NCI-H446 treated with DMSO at 0.1 percent for 48 hours (cell line): ENCODE data around the gene TMPRSS9.
"Not testable (repeated sequence)": the region's sequence is repeated elsewhere in the genome, so short reads cannot be mapped to it uniquely, and the experiment has no call there.

Experiments used
- DNase-seq: peaks from one replicate; lab custom pipeline; 2025; lab: John Stamatoyannopoulos, UW

Gene TMPRSS9

DNA sequence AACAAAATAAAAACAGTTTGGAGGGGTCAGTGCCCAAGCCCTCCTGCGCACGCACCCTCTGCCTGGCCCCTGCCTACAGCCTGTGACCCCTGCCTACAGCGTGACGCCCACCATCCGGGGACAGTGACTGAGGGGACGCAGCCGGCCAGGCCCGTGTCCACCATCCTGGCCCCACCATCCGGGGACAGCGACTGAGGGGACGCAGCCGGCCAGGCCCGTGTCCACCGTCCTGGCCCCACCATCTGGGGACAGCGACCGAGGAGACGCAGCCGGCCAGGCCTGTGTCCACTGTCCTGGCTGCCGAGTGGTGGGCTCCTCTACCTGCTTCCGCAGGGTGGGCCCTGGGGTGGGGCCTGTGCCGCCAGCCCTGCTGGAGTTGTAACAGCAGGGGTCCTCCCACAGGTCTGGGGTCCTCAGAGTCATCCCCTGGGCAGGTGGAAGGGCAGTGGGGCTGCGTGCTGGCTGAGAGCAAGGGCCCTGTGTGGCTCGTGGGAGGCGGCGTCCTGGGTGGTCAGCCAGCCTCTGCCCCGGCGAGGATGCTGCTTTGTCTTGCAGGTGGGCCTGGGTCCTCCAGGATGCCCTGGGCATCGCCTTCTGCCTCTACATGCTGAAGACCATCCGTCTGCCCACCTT, 17.3 kb upstream of the TMPRSS9 start:
- DNase-seq: no peak

DNA sequence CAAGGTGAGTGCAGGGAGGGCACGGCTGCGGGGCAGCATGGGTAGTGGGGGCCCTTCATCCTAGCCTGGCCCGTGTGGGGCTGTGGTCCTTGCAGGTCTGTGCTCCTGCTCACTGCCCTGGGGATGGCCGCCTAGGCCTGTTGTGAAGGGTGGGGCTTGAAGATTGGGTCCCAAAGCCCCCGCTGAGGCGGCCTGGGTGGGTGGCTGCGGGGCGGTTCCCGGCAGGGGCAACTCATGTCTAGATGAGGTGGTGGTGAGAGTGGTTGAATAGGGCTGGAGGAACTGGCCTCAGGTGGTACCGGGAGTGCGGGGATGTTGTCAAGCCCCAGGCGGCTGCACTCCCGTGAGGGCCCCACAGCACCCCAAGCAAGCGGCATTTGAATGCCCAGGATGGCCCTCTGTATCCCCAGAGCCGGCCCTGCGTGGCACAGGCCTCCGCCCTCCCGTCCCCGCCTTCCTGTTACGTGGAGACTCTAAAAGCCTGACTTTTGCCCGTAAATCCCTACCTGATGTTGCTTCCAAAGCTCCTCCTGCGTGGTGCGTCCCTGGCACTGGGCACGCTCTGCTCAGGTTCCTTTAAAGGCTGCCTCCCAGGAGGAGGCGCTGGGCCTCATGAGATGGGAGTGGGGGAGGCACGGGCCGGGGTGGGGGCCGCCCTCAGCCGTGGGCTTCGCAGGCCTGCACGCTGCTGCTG, 16.6 kb upstream of the TMPRSS9 start:
- no peak for DNase-seq

DNA sequence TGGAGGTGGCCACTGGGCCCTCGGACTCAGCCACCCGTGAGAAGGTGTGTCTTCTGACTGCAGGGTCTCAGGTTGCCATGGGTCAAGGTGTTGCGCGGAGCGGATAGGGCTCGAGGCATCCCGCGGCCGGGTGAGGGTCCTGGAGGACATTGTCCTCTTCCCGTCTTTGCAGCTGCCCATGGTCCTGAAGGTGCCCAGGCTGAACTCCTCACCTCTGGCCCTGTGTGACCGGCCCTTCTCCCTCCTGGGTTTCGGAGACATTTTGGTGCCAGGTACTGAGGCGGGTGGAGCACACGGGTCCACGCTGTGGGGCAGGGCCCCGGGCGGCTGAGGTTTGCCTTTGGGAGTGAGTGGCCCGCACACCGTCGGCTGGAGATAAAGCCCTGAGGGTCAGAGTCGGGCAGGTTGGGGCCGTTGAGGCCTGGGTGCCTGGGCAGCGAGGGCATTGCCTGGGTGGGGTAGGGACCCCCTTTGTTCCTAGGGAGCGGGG, 15.6 kb upstream of the TMPRSS9 start:
- no peak for DNase-seq

DNA sequence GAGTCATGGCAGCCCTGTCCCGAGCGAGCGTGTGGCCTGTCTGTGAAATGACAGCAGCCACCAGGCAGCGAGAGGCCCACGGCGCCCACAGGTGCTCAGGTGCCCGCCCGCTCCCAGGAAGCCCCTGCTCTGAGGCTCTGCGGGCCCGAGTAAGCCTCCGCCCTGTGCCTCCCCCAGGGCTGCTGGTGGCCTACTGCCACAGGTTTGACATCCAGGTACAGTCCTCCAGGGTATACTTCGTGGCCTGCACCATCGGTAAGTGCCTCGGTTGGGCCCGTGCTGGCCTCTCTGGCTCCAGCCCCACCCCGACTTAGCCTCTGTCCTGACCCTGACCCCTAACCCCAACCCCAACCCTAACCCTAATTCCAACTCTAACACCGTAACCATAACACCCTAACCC, 15.0 kb upstream of the TMPRSS9 start:
- no peak for DNase-seq

DNA sequence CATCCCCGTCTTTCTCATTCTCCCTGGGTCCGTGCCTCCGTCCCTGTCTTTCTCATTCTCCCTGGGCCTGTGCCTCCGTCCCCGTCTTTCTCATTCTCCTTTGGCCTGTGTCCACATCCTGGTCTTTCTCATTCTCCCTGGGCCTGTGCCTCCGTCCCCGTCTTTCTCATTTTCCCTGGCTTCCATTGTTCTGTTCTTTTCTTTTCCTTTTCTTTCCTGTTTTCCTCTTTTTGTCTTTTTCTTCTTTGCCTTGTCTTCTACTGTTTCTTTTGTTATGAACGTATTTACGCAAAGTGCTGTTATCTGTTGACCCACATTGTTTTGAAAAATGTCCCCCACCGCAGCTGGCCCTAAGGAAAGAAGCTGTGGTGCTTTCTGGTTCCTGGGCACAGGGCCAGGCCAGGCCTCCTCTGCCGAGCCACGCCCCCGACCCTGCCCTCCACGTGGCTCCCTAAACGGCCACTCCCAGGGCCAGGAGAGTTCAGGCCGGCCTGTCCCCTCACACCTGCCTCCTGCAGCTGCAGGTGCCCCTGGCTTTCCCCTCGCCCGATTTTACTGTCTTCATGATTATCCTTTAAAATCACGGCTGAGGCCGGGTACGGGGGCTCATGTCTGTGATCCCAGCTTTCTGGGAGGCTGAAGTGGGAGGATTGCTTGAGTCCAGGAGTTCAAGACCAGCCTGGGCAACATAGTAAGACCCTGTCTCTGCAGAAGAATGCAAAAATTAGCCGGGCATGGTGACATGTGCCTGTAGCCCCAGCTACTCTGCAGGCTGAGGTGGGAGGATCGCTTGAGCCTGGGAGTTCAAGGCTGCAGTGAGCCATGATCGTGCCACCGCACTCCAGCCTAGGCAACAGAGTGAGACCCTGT, 14.0 kb upstream of the TMPRSS9 start:
- no peak for DNase-seq

DNA sequence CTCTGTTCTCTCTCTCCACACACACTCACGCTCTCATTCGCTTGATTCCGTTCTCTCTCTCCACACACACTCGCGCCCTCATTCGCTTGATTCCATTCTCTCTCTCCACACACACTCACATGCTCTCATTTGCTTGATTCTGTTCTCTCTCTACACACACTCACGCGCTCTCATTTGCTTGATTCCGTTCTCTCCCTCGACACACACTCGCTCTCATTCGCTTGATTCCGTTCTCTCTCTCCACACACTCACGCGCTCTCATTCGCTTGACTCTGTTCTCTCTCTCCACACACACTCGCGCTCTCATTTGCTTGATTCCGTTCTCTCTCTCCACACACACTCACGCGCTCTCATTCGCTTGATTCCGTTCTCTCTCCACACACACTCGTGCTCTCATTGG, 10.2 kb upstream of the TMPRSS9 start:
- not testable (repeated sequence) for DNase-seq

DNA sequence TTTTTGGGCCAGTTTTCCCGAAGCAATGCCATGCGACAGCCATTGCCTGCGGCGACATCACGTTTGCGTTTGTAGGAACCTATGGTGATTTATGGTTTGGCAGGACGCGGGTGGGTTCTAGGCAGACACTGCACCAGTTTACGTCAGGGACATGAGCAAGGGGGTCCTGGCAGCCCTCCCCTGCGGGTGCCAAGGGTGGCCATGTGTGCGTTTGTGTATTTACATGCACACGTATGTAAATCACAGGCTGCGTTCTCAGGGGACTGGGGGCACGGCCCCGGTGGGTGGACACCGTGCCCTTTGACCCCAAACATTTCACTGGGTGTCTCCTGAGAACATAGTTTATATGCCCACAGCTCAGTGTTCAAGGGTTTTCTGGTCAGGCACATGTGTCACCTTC, 9.4 kb upstream of the TMPRSS9 start:
- no peak for DNase-seq

DNA sequence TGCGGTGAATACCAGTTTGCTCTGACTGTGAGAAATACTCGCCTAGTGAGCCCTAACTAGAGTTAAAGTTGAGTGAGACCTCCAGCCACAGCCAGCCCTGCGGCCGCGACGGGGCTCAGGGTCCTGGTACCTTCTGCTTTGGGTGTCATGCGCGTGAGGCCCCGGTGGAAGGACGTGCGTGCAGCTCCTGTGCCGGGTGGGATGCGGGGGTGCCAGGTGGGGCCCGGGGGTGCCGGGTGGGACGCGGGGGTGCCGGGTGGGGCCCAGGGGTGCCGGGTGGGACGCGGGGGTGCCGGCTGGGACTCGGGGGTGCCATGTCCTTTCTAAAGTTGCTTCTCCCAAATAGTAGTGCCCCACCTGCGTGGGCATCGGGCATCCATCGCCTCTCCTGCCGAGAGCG, 8.5 kb upstream of the TMPRSS9 start:
- DNase-seq: no peak

DNA sequence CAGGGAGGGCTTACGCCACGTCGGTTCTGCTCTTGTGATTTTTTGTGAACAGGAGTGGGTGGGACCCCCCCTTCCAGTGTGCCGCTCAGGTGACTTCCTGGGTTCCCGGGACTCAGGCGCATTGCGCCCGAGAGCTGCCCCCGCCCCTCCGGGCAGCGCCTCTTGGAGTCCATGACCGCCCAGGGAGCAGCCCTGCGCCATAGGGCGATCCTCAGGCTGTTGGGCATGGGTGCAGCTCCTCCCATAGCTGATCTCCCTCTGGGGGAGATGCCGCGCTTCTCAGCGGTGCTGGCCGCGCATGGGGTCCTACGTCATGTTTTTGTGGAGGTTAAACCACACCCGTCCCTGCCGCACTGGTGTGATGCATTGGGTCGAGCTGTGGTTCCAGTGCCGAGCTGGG, 7.9 kb upstream of the TMPRSS9 start:
- DNase-seq: no peak

DNA sequence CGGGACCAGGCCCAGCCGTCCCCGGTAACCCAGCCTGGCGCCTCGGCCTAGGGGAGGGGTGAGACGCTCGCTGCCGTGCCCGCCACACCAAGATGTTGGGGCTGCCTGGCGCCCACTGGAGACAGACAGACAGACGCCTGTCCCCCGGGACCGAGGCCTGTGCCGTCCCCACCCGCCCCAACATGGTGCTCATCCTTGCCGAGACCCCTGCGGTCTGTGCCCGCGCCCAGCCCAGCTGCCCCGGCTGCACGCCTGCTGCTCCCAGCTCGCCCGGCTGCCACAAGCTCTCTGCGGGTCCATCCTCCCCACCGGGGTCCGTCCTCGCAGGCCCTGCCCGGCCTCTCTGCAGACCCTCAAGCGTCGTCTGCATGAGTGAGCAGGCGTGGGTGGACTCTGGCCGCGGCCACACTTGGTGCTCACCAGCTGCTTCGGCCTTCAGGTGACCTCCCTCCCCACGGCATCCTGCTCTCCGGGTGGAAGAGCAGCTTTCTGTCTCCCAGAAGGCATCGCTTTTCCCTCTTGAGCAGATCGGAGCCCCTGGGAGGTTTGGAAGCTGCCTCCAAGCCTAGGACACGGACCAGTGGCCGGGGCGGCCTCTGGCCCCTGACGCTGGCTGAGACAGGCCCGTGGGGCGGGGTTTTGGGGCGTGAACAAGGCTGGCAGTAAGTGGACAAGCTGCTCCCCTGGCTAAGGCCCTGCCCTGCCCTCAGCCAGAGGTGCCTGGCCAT, 6.7 kb upstream of the TMPRSS9 start:
- no peak for DNase-seq

DNA sequence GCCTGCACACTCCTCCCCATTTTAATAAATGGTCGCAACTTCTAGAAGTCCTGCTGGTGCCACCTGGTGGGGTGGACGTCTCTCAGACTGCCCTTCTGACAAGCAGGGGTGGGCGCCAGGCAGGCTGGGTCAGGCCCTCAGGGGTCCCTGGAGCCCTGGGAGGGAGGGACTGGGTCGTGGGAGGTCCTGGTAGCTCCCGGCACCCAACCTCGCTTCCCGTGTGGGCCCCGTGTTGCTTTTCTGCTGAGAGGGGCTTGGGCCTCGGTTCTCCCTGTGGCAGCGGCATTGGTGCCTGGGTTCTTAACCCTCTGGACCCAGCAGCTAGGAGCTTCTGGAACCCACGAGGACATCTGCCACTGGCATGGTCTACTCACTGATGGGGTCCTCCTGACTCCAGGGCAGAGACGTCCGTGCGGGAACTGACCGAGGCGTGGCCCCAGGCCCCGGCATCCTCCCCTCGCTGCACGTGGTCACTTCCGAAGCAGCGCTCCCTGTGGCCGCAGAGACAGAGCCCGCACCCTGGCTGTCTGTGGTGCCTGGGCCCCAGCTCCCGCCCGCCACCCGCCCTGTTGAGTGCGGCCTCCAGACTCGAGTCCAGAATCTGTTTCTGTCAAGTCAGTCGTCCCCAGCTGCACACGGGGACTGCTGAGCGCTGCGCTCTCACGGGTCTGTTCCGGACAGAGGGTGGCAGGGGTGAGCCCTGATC, 6.0 kb upstream of the TMPRSS9 start:
- no peak for DNase-seq

DNA sequence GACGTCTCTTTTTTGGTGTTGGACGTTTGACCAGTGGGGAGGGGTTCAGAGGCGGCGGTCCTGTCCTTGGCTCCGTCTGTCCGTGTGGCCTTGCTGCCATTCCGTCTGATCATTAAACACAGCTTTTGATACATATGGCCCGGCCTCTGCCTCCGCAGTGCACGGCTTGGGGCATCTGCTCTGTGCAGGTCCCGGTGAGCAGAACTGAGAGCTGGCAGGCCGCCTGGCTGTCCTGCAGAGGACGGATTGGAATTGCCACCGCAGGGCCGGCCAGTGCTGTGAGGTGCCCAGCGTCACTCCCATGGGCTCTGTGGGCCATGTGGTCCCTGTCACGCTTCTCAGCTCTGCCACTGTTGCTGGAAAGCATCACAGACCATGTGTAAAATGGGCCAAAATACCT, 5.4 kb upstream of the TMPRSS9 start:
- DNase-seq: no peak

DNA sequence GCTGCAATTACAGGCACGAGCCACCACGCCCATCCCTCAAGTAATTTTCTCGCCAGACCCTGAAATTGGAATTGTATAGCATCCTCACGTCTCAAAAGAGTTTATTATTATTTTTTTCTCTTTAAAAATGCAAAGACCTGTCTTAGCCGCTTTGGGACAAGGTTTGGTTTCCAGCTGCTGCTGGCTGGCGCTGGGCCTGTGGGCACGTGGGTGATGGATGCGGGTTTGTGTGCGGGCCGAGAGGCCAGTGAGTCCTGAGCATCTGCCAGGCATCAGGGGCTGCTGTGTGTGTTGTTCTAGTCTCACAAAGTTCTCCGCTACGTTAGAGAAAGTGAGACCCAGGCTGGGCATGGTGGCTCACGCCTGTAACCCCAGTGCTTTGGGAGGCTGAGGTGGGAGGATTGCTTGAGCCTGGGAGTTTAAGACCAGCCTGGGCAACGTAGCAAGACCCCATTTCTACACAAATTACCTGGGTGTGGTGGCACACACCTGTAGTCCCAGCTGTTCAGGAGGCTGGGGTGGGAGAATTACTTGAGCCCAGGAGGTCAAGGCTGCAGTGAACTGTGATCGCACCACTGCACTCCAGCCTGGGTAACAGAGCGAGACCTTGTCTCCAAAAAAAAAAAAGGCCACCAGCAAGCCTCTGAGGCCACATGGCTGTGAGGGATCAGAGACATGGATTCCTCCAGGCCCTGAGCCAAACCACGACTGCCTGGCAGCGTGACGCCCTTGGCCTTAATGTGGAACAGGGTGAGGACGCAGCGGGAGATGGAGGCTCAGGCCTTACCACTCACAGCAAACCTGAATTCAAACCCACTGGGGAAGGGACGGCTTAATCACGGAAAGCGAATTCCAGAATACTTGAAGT, 4.7 kb upstream of the TMPRSS9 start:
- no peak for DNase-seq

DNA sequence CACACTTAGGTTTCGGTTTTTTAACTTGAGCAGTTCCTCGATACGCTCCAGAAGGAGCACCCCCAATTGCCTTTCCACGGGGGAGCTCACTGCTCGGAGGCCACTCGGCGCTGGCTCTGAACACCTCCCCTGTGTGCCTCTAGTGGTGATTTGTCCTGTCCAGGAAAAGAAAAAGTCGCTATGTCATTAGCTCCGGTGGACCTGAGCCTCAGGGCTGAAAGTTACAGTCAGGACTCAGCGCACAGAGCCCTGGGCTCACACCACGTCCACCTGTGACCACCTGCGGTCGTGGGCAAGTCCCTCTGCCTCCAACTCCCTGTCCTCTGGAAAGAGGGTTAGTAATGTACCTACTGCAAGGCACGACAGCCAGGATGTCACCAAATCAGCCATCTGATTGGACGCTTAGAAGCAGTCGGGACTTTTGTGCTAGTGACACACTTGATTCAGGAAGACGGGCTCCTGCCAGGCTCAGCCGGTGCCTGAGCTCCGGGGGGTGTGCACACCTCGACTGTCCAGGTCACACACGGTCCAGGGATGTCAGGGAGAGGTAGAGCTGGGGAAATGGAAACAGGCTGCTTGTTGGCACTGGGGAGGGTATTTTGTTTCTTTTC, 3.9 kb upstream of the TMPRSS9 start:
- no peak for DNase-seq

DNA sequence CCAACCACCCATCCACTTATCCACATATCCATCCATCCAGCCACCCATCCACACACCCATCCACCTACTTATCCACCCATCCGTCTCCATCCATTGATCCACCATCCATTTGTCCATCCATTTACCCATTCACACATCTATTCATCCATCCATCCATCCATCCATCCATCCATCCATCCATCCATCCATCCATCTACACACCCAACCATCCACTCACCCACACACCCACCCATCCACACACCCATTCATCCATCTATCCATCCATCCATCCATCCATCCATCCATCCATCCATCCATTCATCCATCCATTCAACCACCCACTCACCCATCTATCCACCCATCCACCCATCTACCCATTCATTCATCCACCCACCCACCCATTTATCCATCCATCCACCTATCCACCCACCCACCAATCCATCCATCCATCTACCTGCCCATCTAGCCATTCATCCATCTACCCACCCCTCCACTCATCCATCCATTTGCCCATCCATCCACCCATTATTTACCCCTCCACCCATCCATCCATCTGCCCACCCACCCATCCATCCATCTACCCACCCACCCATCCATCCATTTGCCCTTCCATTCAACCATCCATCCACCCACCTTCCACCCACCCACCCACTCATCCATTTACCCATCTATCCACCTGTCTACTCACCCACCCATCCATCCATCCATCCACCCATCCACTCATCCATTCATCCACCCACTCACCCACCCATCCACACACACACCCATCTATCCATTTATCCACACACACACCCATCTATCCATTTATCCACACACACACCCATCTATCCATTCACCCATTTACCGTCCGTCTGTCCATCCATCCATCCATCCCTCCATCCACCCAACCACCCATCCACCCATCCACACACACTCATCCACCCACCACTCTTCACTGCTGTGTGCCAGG, 2.5 kb upstream of the TMPRSS9 start:
- DNase-seq: no peak

DNA sequence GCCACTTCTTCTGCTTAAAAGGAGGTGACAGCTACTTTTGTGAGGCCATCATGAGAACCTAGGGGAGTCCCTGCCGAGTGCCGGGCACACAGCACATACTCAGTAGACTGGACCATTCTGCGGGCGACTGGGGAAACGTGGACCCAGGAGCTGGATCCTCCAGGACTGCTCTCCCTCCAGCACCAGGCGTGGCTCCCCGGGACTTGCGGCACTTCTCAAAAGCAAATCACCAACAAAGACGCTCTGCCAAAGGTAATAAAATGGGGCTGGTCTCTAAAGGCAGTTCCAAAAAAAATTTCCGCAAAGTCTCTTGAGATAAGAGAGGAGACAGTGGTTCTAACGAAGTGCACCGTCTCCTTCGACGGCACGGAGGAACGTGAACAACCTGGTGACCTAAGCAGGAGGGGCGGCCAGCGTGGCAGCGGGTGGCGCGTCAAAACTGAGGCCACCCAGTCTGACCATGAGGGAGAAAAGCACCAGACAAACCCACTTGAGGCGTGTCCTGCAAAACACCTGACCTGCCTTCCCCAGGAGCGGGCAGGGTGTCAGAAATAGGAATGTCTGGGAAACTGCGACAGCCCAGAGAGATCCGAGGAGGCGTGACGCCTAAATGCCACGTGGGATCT, 1.4 kb upstream of the TMPRSS9 start:
- no peak for DNase-seq

DNA sequence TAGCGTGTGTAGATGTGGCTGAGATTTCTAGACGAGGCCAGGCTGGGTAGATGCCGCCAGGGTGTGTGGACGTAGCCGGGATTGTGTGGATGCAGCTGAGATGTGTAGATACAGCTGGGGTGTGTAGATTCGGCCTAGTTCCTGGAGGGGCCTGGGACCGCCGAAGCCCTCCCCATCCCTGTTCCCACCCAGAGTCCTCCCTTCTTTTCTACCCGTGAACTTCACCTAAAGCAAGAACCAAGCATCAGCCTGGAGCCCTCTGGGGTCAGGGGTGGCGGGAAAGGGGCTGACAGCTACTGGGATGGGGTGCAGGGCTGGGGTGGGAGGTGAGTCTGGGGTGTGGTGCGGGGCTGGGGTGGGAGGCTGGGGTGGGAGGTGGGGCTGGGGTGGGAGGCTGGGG, 768 bp downstream of the TMPRSS9 start:
- no peak for DNase-seq

DNA sequence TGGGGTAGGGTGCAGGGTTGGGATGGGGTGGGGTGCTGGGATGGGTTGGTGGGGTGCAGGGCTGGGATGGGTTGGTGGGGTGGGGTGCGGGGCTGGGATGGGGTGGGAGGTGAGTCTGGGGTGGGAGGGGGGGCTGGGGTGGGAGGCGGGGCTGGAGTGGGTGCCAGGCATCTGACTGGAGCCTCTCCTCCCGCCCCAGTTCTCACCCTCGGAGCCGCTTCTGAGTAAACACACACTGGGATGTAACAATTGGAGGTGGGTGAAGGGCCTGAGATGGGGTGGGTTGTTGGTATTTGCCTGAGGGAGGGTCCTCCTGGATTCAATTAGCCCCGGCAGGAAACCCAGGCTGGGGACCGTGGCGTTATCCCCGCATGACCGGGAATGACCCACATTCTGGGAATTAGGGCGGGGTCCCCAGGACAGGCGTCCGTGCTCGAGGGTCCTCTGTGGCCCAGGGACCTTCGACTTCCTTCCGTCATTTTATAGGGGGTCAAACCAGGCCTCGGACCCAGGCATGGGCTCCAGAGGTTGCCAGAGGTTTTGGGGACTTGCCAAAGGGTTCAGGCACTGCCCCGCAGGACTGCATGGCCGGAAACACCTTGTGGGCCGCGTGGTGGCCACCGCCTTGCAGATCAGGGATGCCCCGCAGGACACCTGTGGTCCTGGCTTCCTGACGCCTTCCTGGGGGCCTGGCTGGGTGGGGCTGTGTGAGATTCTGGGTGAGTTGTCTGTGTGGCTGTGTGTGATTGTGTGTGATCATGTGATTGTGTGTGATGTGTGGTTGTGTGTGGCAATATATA, 1.4 kb downstream of the TMPRSS9 start:
- no peak for DNase-seq
